Neural progenitor cell (in vitro differentiated cells): Measurements from ENCODE around the gene ZNF79. TPM values are rescaled to one million over a fixed set of nuclear protein-coding genes. Genes with fewer than 3 reads are reported as not detected.

Experiments
- DNase-seq: peaks from one replicate; pipeline ENCODE4 v3.0.0-alpha.2; 2016; ENCODE audit warnings: low spot score
- H2AFZ ChIP-seq: fragments of 200-600 bp; sonication (generic); replicated peaks from 2 replicates; pipeline ENCODE4 v1.6.1; 2016; ENCODE audit warnings: antibody characterized with exemption
- H3F3A ChIP-seq: fragments of 200-600 bp; sonication (generic); 2 replicates; pipeline ENCODE4 v1.6.1; 2016; ENCODE audit warnings: antibody characterized with exemption, low read depth
- H3K27ac ChIP-seq: fragments of 200-600 bp; sonication (generic); 2 replicates; pipeline ENCODE4 v1.5.1; 2016; ENCODE audit warnings: mild to moderate bottlenecking
- H3K27me3 ChIP-seq: fragments of 200-600 bp; sonication (generic); 2 replicates; pipeline ENCODE4 v1.6.1; 2016; ENCODE audit warnings: mild to moderate bottlenecking, moderate library complexity
- H3K36me3 ChIP-seq: fragments of 200-600 bp; sonication (generic); 2 replicates; pipeline ENCODE4 v1.5.1; 2016
- H3K4me1 ChIP-seq: fragments of 200-600 bp; sonication (generic); 2 replicates; pipeline ENCODE4 v1.6.1; 2016; ENCODE audit warnings: mixed run types
- H3K4me2 ChIP-seq: fragments of 200-600 bp; sonication (generic); 2 replicates; pipeline ENCODE4 v1.6.1; 2016
- H3K4me3 ChIP-seq: fragments of 200-600 bp; sonication (generic); 2 replicates; pipeline ENCODE4 v1.5.1; 2016
- H3K79me2 ChIP-seq: fragments of 200-600 bp; sonication (generic); 2 replicates; pipeline ENCODE4 v1.6.1; 2016; ENCODE audit warnings: low read depth
- H3K9ac ChIP-seq: fragments of 200-600 bp; sonication (generic); 2 replicates; pipeline ENCODE4 v1.6.1; 2016
- H3K9me3 ChIP-seq: fragments of 200-600 bp; sonication (generic); 2 replicates; pipeline ENCODE4 v1.5.1; 2016; ENCODE audit warnings: low read depth
- H4K20me1 ChIP-seq: fragments of 200-600 bp; sonication (generic); 2 replicates; pipeline ENCODE4 v1.6.1; 2016; ENCODE audit warnings: low read depth
- H3K27ac Mint-ChIP-seq: 3 replicates; pipeline ENCODE4 v1.8.0; 2021; ENCODE audit warnings: mixed read lengths
- H3K27me3 Mint-ChIP-seq: 2 replicates; pipeline ENCODE4 v1.8.0; 2022; ENCODE audit warnings: low read depth, mild to moderate bottlenecking, inconsistent platforms, moderate library complexity, mixed read lengths; ENCODE audit not compliant: insufficient read depth
- H3K36me3 Mint-ChIP-seq: 3 replicates; pipeline ENCODE4 v1.8.0; 2021; ENCODE audit warnings: mixed read lengths
- H3K4me1 Mint-ChIP-seq: 3 replicates; pipeline ENCODE4 v1.8.0; 2021; ENCODE audit warnings: mixed read lengths
- H3K4me3 Mint-ChIP-seq: 3 replicates; pipeline ENCODE4 v1.8.0; 2021; ENCODE audit warnings: mild to moderate bottlenecking, moderate library complexity, mixed read lengths
- H3K9me3 Mint-ChIP-seq: 3 replicates; pipeline ENCODE4 v1.8.0; 2020; ENCODE audit warnings: mixed read lengths
- CTCF ChIP-seq: fragments of 200-600 bp; sonication (generic); IDR thresholded peaks from 2 replicates; pipeline ENCODE4 v1.5.1; 2017; ENCODE audit warnings: antibody characterized with exemption, mild to moderate bottlenecking
- EZH2 ChIP-seq: fragments of 200-600 bp; sonication (generic); IDR thresholded peaks from 2 replicates; pipeline ENCODE4 v1.6.1; 2017; ENCODE audit warnings: antibody characterized with exemption, mild to moderate bottlenecking, moderate library complexity
- EZH2phosphoT487 ChIP-seq: fragments of 200-600 bp; sonication (generic); IDR thresholded peaks from 2 replicates; pipeline ENCODE4 v1.6.1; 2017; ENCODE audit warnings: antibody characterized with exemption
- total RNA-seq: library from RNA; depleted of rRNA; stranded (reverse); fragments of >200 nt; gene quantifications from 2 replicates; pipeline ENCODE4 v1.2.3, GENCODE V29; 2015; ENCODE audit warnings: low replicate concordance

The ZNF79 gene
- 6.7 and 7.3 TPM in 2 replicates for total RNA-seq

DNA sequence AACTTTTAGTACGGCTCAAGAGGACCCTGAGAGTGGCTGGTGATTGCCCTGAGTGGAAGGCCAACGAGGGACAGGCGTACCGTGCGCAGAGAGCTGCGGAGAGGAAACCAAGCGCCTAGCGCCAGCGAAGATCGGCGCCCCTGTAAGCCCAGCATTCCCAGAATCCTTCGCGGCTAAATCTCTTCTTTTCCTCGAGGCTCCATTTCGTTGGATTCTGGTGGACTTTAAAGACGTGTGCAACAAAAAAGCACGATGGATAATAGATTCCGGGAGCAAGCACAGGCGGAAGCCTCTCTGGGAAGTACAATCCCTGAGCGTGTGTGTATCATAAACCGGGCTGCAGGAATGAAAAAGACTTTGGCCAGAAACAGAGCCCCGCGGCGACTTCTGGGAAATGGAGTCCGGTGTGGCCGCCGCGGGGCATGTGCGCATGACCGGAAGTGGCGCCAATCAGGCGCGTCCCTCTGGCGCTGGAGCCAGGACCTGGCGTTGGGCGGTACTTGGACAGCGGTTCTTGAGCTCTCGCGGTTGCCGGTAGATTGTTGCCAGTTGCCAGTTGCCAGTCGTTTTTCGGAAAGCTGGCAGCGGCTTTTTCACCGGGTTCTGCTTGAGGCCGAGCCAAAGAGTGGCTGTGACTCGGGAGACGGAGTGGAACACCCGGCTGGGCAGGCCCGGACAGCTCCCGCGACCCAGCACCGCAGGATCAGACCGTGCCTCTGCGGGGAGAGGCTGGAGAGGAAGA is at the start of gene ZNF79:
TSS of gene ZNF79 (plus strand) at position 449 of the 742 bp plus-strand sequence. CDS start 406 bp downstream, outside the sequence.
- peak within 1 kb of the TSS; percentile 2 for H3K27ac ChIP-seq
- H3K4me1 Mint-ChIP-seq = peaks cover 40% of the 10 kb centered on the region

DNA sequence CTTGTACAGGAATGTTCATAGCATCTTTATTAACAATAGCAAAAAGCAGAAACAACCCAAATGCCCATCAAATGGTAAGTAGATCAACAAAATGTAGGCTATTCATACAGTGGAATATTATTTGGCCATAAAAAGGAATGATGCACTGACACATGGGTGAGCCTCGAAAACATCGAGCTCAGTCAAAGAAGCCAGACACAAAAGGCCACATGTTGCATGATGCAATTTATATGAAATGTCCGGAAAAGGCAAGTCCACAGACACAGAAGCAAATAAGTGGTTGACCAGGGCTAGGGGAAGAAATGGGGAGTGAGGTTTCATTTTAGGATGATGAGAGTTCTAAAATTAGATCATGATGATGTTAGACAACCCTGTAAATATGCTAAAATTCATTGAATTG is 43.7 kb upstream of the ZNF79 start:
- H4K20me1 ChIP-seq = no peaks in the 10 kb centered on the region
- Mint-ChIP-seq H3K27ac (no peak overlapping the region), H3K27me3 (no peaks in the 10 kb centered on the region), H3K36me3 (no peaks in the 10 kb centered on the region), H3K9me3 (peaks cover 5% of the 10 kb centered on the region), H3K4me3 (no peak overlapping the region), H3K4me1 (peaks cover 9% of the 10 kb centered on the region)
- H2AFZ ChIP-seq = no peak overlapping the region
- H3K4me3 ChIP-seq = no peak overlapping the region
- no peaks in the 10 kb centered on the region for H3K79me2 ChIP-seq
- no peak overlapping the region for H3K4me2 ChIP-seq
- H3K9me3 ChIP-seq = no peaks in the 10 kb centered on the region
- TF ChIP-seq EZH2 (no peak), CTCF (no peak), EZH2phosphoT487 (no peak)
- H3K9ac ChIP-seq = no peak overlapping the region
- DNase-seq = no peak
- no peaks in the 10 kb centered on the region for H3F3A ChIP-seq
- H3K27me3 ChIP-seq = no peaks in the 10 kb centered on the region
- H3K36me3 ChIP-seq = no peaks in the 10 kb centered on the region
- no peaks in the 10 kb centered on the region for H3K4me1 ChIP-seq
- H3K27ac ChIP-seq = no peak overlapping the region

More for the DNA sequence above, at the start of gene ZNF79:
- Histone ChIP-seq H3K79me2 (peaks cover 61% of the 10 kb centered on the region), H3K9ac (peak within 1 kb of the TSS; percentile 86), H3K4me2 (peak within 1 kb of the TSS; percentile 88), H3K4me1 (peaks cover 15% of the 10 kb centered on the region), H2AFZ (peak within 1 kb of the TSS; percentile 100), H3K27me3 (no peaks in the 10 kb centered on the region), H3K36me3 (no peaks in the 10 kb centered on the region), H3K4me3 (peak within 1 kb of the TSS; percentile 92), H3K9me3 (no peaks in the 10 kb centered on the region), H4K20me1 (no peaks in the 10 kb centered on the region), H3F3A (no peaks in the 10 kb centered on the region)
- H3K4me3 Mint-ChIP-seq = peak within 1 kb of the TSS; percentile 100
- no peaks in the 10 kb centered on the region for H3K36me3 Mint-ChIP-seq
- peaks cover 3% of the 10 kb centered on the region for H3K27me3 Mint-ChIP-seq
- H3K9me3 Mint-ChIP-seq = no peaks in the 10 kb centered on the region
- TF ChIP-seq CTCF = no peak
- no peak for TF ChIP-seq EZH2phosphoT487
- TF ChIP-seq EZH2 = no peak
- peak within 1 kb of the TSS; percentile 99 for H3K27ac Mint-ChIP-seq
- peak; percentile 97 for DNase-seq

- Histone ChIP-seq H3K27ac (no peak overlapping the region), H3K27me3 (no peaks in the 10 kb centered on the region), H4K20me1 (no peaks in the 10 kb centered on the region), H3K4me3 (no peak overlapping the region), H3F3A (no peaks in the 10 kb centered on the region), H3K4me2 (no peak overlapping the region), H3K9ac (no peak overlapping the region), H2AFZ (no peak overlapping the region), H3K36me3 (no peaks in the 10 kb centered on the region), H3K79me2 (no peaks in the 10 kb centered on the region), H3K4me1 (no peaks in the 10 kb centered on the region), H3K9me3 (no peaks in the 10 kb centered on the region)
- Mint-ChIP-seq H3K4me1 (peaks cover 16% of the 10 kb centered on the region), H3K4me3 (no peak overlapping the region), H3K9me3 (peaks cover 5% of the 10 kb centered on the region), H3K36me3 (no peaks in the 10 kb centered on the region), H3K27ac (no peak overlapping the region), H3K27me3 (no peaks in the 10 kb centered on the region)
- no peak for TF ChIP-seq CTCF
- TF ChIP-seq EZH2 = no peak
- no peak for TF ChIP-seq EZH2phosphoT487
- DNase-seq = no peak
Observed at GRCh38 chr9:127382541-127382940, 41.6 kb upstream of the ZNF79 start.
